ENCODE data around the gene AFDN.
"Not testable (repeated sequence)": the region's sequence is repeated elsewhere in the genome, so short reads cannot be mapped to it uniquely, and the experiment has no call there.

Gene AFDN

DNA sequence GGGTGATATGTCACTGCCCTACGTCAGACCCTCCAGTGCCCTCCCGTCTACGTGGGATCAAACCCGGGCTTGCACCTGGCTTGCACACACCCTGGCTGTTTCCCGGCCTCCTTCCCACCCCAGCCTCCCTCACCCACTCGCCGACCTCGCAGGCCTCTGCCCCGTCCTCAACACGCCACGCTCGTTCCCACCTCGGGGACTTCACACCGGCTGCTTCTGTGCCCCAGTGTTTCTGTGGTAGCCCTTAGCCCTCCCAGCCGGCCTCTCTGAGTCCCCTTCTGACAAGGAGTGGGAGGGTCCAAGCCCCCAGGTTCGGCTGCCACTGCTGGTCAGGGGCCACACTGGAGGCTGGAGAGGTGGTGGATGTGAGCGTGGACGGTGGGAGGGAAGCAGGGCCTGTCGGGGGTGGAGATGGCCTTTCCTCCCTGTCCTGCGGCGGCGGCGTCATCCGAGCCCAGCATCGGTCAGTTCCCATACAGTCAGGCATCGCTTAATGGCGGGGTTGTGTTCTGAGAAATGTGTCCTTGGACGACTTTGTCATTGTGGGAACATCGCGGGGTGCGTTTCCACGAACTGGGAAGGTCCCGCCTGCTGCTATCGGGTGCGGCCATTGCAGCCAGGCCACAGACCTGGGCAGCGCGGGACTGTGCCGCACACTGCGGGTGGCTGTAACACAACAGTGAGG, 159.3 kb downstream of the AFDN start:
- DNase-seq, result no peak

DNA sequence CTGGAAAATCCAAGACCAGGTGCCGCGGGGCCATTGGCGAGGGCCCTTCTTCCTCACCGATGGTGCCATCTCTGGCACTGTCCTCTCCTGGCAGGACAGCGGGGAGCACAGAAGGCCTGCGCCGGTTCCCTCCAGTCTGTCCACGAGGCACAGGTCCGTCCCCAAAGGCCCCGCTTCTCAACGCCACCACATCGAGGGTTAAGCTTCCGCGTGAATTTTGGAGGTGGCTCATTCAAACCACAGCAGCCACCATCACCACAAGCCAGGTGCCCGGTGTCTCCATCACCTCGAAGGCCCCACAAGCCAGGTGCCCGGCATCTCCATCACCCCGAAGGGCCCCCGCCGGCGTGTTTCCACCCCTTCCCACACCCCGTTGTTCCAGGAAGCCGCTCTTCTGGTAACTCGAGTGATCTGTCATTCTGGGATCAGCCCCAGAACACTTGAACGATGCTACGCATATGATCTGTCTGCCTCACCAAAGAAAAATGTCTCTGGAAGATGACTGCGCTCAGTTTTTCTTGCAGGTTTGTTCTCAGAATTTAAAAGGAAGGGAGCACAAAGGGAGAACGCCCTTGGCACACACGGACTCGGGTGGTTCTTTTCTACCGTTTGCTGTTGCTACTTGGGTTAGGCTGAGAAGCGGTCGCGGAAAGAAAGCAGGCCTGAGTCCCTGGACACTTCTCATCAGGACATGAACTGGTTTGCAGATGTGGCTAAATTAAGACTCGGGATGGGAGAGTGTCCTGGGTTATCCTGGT, 160.9 kb downstream of the AFDN start:
- DNase-seq, result no peak

DNA sequence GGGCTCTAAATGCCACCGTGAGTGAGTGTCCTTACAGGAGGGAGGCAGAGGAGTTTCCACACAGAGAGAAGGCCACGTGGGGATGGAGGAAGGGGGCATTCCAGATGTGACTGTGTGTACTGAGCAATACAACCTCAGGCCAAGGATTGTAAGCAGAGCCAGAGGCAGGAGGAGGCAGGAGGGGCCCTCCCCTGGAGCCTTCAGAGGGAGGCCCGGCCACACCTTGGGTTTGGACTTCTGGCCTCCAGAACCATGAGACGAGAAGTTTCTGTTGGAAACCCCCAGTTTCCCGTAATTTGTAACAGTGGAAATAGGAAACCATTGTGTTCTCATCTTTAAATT, 161.4 kb downstream of the AFDN start:
- no peak for DNase-seq

DNA sequence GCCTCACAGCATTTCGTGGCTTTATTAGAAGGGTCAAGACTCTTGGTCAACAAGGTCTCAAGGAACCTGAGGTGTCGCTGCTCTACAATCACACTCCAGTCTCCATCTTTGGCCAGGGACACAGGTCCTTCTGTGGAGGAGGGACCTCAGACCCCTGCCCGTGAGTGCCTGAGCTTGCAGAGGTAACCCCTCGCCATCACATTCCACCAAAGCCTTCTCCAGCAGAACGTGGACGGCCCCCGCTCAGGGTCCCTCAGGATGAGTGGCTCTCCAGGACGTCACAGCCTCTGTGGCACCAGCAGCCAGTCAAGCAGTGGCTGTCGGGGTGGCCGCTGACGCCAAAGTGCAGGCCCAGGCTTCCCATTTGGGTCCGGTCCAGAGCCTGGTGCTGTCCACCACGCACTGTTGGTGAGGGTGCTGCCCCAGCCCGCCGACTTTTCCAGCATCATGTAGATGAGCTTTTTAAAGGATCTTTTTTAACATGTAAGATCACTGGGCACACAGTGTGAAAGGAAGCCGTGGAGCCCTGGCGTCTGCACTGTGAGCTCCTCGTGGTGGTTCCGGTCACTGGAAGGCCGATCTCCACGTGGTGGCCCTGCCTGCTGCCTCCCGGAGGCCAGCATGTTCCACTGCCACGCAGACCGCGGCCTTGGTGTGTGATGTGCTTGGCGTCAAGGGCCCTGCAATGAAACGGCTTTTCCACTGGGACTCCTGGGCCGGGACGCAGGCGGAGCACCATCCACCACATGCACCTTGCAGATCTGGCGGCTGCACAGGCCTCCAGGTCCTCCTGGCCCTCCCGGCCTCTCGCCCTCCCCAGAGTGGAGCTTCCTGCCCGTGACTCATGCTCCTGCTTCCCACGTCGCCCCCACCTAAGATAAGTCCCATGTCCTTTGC, 162.5 kb downstream of the AFDN start:
- DNase-seq, result no peak

DNA sequence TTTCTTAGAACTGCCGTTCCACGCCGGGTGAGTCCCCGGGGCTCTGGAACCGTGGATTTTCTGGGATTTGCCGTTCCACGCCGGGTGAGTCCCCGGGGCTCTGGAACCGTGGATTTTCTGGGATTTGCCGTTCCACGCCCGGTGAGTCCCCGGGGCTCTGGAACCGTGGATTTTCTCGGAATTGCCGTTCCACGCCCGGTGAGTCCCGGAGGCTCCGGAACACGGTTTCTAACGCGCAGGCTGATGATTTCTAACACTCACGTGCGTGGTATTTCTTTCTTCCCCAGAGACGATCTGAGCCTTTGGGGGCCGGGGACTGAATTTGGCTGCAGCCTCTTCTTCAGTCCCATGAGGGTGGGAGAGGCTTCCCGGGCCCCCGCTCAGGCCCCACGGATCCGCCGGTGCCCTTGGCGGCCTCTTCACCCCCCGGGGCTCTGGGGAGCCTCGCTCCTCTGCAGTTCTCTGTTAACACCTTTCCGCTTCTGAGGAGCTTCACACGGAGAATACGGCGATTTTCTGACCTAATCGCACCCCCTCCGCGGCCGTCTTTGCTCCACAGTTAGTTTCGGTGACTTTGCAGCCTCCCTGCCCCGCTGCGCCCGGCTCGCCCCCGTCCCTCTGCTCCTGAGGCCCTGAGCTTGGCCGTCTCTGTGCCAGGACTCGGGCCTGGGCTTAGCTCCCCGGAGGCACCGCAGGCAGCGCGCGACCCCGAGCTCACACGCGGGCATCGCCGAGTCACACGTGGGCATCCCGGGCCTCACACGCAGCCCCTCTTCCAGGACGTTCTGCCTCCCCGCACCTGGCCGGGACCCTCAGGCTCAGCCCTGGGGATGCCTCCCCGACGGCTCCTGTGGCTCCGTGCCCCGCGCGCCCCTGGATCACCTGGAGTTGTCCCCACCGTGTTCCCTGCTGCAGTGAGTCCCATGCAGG, 163.6 kb downstream of the AFDN start:
- DNase-seq, result no peak

DNA sequence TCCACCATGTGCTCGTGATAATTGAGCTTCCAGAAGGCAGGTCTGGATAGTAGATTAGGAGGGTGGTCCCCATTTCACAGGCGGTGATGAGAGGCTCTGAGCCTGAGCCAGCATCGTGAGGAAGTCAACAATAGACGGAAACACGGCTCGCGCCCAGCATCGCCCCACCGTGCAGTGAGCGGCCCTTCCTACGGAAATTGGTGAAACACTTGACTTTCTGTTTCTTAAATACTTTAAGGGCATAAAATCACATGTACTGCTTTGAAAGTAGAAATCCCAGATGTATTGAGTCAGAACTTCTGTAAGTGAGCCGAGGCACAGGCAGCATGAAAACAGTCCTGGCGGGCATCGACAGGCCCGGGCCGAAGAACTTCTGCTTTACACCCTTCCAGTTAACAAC, 166.5 kb downstream of the AFDN start:
- no peak for DNase-seq

DNA sequence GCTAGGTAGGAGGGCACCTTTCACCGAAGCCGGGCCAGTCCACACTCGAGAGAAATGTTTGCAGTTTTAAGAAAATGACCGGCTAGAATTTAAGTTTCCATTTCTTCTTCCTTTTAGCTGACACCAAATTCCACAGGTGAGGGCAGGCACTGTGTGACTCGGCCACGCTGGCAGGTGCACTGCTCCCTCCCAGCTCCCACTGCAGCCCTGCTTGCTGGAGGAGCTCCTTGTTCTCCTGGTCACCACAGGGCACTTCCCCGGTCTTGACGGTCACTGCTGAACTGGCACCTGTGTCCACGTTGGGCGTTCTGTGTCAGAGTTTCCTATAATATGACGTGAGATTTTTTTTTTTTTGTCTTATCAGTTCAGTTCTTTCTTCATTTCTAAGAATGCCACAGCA, 167.1 kb downstream of the AFDN start:
- no peak for DNase-seq

DNA sequence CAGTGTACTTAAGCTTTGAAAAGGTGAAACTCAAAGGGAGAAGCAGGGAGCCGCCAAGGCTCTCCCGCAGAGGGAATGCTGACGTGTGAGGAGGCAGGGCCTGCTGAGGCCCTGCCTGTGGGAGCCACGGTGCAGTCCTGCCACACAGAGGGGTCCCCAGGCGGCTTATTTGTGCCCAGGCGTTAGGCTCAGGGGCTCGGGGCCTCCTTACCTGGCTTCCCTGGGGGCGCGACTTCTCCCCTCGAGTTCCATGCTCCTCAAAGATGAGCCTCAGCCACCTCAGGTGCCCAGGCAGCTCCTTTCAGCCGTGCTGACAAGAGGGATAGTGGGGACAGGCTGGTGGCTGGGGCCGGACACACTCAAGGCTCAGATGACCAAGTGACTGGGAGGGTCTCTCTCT, 168.6 kb downstream of the AFDN start:
- no peak for DNase-seq

DNA sequence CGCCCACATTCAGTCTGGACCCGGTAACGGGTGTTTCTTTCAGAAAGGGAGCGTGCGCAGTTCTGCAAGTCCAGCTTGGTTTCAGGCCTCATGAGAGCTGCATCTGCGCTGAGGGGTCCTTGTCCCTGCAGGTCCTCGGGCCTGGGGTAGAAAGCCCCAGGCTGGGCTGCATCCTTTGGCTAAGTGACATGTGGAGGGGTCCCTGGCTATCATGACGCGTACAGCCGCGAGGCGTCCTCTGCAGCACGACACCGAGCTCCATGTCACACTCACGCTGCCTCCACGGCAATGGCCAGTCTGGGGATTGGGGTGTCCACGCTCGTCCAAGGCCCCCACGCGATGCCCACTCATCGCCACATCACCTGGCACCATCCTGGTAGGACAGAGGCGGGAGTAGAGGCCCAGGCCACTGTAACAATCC, 169.0 kb downstream of the AFDN start:
- no peak for DNase-seq

DNA sequence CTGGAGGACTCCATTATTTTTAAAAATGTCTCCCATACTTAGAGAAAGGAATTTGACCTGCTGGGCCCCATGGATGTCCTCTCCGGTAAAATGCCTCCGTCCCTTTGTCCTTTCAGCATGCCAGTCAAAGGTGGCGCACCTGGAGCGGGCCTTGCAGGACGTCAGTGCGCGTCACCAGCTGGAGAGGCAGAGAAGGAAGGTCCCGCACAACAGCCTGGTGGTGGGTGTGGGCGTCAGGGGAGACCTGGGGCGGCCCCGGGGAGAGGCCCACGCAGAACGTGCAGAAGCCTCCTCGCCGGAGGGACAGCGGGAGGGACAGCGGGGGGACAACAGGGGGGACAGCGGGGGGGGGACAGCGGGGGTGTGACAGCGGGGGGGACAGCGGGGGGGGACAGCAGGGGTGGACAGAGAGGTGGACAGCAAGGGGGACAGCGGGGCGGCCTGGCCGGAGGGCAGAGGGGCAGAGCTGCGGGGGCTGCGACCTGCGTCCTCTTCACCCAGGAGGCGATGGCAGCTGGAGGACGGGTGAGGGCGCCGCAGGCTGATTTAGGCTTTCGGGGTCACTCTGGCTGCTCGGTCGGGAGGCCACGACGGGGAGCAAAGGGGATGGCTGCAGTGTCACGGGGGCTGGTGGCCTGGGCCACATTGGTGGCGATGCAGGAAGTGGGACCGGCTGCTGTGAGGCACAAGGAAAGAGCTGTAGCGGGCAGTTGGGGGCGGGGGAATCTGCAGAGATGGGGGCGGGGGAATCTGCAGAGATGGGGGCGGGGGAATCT, 169.9 kb downstream of the AFDN start:
- DNase-seq, result no peak

DNA sequence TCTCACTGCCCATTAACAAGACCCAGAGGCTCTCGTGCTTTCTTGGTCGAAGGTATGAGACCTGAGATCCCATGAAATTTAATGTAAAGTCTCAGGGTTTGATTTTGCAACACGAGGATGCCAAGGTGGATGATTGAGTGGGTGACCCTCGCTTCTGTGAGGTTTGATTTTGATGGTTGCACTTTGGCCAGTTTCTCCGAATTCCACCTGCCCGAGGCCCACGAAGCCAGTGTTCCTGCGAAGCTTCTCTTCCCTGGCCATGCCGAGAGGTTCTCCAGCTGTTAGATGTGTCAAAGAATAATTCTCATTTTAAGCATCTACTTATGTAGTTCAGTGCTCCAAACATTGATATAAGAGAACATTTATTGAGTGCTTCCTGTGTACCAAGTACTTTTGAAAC, 170.9 kb downstream of the AFDN start, which contains the start of gene KIF25:
Gene KIF25, plus strand, starts transcription at position 30 of the 400 bp plus-strand sequence. CDS start 31,915 bp downstream, outside the sequence.
- no peak for DNase-seq

DNA sequence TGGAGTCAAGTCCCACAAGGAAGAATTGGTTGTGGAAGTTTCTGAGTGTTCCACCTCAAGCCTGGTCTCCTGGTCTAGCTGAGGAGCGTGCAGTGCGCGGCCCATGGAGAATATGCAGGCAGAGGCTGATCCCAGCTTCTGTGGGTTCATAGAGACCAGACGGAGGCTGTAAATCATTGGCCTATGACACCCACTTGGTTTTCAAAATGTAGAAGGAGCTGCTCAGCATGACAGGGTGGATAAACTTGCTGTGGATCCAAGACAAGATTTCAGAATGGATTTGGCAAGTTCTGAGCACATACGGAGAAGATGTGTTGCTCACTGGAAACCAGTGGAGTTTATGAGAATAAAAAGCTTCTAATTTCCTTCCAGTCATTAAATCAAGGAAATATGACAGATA, 171.5 kb downstream of the AFDN start:
- DNase-seq, result no peak

DNA sequence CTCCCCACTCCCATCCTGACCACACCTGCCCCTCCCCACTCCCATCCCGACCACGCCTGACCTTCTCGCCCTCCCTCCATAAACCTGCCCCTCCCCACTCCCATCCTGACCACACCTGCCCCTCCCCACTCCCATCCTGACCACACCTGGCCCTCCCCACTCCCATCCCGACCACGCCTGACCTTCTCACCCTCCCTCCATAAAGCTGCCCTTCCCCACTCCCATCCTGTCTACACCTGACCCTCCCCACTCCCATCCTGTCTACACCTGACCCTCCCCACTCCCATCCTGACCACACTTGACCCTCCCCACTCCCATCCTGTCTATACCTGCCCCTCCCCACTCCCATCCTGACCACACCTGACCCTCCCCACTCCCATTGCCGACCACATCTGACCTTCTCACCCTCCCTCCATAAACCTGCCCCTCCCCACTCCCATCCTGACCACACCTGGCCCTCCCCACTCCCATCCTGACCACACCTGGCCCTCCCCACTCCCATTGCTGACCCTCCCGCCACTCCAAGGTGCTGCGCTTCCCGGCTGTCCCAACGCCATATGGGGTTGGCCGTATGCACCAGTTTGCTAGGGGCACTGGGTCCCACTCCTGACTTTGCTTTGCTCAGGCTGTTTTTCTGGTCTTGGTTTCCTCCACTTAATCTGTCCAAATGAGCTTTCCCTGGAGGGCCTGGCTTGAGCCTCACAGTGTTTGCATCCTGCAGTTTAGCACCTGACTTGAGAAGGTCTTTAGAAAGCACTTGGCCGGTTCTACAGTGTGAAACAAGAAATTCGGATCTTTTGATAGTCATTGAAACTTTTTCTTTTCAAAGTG, 173.7 kb downstream of the AFDN start:
- no peak for DNase-seq

DNA sequence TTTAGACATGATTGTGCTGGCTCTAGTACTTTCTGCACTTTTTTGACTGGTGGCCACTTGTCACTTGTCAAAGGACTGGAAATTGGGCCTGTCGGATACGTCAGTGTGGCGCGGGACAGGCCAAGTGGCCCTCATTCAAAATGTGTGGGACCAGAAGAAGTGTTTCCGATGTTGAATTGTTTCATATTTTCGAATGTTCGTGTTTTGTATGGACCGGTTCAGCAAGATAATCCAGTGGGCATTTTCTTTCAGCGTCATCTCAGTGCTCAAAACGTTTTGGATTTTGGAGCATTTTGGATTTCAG, 174.3 kb downstream of the AFDN start:
- DNase-seq, result no peak

DNA sequence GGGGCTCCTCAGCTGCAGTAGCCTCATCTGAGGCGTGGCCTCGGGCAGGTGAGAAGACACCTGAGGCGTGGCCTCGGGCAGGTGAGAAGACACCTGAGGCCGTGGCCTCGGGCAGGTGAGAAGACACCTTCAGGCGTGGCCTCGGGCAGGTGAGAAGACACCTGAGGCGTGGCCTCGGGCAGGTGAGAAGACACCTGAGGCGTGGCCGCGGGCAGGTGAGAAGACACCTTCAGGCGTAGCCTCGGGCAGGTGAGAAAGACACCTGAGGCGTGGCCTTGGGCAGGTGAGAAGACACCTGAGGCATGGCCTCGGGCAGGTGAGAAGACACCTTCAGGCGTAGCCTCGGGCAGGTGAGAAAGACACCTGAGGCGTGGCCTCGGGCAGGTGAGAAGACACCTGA, 174.8 kb downstream of the AFDN start:
- DNase-seq, result not testable (repeated sequence)

DNA sequence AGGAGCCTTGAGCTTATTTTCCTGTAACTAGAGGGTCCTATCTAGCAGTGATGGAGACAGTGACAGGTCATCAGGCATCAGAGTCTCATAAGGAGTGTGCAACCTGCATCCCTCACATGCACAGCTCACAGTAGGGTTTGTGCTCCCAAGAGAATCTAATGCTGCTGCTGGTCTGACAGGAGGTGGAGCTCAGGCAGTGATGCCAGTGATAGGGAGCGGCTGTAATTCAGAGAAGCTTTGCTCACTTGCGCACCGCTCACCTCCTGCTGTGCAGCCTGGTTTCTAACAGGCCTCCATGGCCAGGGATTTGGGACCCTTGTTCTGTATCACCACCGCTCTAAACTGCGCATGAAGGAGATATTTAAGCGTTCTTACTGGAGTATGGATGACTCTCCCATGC, 176.1 kb downstream of the AFDN start:
- no peak for DNase-seq

DNA sequence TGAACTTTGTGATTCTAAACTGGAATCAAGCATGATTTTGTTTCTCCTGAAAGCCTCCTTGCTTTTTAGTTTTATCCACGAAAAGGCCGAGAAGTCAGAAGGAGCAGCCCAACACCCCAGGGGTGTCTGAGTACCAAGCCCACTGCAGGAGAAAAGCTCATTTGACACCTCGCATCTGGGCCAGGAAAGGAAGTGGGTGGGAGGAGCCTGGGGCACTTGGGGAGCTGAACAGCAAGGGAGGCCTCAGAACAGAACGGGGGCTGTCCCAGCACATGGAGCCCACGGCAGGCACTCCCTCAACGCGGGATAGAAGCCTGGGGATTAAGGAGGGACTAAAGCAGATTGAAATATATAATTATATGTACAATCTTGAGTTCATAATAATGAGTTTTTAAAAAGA, 177.3 kb downstream of the AFDN start:
- DNase-seq, result no peak

DNA sequence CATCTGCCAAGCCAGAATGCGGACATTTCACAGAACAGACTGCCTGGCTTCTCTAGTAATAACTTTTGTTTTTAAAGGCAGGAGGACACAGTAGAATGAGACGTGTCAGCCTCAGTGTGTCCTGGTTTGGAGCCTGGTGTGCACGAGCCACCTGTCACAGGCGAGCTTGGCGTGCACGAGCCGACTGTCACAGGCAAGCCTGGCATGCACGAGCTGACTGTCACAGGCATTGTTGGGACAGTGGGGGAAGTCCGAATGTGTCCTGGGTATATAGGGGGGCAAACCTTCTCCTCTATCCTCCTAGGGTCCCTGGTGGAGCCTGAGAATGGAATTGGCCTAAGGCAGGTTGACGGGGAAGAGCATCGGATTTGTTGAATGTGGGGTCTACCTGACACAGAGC, 178.2 kb downstream of the AFDN start:
- DNase-seq, result no peak

DNA sequence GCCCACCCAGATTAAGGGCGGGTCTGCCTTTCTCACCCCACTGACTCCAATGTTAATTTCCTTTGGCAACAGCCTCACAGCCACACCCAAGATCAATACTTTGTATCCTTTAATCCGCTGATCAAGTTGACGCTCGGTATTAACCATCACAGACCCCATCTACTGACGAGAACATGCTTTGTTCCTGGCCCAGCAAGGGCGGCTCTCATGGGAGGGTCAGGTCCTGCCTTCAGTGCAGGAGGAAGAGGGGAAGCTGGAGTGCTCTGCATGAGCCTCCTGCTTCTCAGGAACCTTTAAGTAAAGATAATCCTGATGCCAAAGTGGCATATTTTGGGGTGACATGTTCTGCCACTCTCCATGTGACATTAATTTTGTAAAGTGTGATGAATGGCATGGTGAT, 179.1 kb downstream of the AFDN start:
- no peak for DNase-seq

DNA sequence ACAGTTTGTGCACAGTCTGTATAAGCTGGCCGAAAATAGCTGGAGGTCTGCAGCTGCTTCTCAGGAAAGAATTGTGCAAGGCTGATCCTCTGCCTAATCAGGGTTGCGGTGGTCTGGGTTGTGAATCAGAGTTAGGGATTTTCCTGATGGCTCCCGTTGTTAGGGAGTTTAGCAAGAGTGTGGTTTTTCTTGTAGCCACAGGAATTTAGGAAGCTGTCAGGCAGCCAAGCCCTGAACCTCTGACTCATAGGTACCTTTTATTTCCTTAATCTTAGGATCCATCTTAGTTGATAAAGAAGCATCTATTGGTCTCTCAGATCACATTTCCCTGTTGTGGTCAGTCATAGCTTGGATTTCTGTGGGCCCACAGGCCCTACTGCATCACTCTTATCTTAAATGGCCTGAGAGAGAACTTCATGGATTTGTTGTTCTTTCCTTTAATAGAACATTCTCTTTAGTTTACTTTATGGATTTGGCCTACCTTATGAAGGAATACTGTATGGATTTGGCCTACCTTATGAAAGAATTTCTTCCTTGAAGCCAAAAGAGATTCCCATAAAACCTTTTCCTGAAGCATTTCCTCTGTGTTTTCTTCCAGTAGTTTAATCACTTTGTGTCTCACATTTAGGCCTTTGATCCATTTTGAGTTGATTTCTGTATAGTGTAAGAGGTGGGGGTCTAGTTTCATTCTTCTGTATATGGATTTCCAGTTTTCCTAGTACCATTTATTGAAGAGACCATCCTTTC, 181.1 kb downstream of the AFDN start:
- peak; percentile 49 for DNase-seq

Data from GOT3 (cell line).